HG03460 (cell line): ENCODE results near the gene CCDC180.
"Not testable (repeated sequence)": the region's sequence is repeated elsewhere in the genome, so short reads cannot be mapped to it uniquely, and the experiment has no call there.

Experiments
- ATAC-seq: cut with Tn5 transposase; IDR thresholded peaks from one replicate; pipeline ENCODE4 v1.9.1; 2021; ENCODE audit not compliant: unreplicated experiment

The CCDC180 gene

DNA sequence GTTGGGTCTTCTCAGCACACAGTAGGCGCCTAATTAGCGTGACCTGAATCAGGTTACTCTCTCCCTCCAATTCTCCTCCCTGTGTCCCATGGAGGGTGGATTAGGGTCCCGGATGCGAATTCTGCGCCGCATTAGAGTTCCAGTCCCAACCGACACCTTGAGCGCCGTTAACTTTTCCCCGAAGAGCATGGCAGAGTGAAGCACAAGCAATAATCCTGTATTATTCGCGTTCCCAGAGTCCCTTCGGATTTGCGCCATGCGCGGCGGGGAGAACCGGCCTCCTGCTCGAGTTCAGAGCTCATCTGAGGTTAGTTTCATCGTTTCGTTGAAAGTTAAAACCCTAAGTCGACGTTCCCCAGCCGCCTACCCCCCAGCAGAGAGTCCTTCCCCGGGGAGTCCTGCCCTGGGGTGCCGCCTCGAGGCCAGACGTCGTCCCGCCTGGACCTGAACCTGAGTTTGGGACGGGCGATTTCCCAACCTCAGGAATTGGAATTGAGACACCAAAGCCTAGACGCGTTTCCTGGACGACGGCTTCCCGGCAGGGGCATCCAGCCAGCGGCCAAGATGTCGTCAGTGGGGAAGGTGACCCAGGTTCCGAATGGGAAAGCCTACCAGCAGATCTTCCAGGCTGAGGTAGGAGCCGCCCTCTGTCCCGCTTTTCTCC, at the start of gene CCDC180:
TSS of gene CCDC180 (plus strand) at position 160 of the 664 bp plus-strand sequence. CDS start at position 565, 405 bp downstream.
- ATAC-seq: no peak

DNA sequence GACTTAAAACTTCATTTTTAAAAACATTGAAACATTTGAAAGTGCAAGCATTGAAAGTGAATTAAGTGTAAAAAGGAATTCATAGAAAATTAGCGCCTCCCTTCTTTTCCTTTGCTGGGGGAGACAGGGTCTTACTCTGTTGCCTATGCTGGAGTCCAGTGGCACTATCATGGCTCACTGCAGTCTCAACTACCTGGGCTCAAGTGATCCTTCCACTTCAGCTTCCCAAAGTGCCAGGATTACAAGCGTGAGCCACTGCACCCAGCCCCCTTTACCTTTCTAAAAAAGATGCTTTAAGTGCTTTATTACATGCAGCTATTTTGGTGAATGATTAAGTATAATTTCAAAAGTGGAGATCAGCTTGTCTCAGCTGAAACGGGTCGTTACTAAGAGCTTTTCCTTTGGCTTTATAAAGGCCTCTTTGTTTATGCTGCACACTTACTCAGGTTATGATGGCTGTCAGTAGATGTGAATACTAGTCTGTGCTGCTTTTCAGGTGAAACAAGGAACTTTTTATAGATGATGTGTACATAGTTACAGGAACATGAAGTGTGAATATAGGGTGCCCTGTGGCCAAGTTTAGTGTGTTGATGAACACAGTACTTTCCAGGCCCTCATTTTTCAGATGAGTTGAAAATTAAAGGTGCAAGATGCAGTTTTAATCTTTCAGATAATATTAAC, 47.5 kb upstream of the CCDC180 start:
- ATAC-seq: not testable (repeated sequence)

DNA sequence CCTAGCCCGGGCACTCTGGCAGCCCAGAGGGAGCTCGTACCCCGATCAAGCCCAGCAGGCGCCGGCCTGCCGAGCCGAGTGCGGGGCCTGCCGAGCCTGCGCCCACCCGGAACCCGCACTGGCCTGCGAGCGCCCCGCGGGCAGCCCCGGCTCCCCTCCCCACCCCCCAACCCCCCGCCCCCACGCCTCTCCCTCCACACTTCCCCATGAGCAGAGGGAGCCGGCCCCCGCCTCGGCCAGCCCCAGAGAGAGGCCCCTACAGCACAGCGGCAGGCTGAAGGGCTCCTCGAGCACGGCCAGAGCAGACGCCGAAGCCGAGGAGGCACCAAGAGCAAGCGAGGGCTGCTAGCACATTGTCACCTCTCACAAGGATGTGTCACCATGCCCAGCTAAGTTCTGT, 36.2 kb upstream of the CCDC180 start:
- no peak for ATAC-seq

DNA sequence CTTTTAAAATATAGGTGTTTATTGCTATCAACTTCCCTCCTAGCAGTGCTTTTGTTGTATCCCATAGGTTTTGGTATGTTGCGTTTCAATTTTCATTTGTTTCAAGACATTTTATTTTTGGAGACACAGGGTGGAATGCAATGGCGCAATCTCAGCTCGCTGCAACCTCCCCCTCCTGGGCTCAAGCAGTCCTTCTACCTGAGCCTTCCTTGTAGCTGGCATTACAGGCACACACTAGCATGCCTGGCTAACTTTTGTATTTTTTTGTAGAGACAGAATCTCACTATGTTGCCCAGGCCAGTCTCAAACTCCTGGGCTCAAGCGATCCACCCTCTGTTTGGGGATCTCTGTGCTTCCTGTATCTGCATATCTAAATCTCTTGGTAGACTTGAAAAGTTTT, 35.4 kb upstream of the CCDC180 start:
- ATAC-seq: no peak

DNA sequence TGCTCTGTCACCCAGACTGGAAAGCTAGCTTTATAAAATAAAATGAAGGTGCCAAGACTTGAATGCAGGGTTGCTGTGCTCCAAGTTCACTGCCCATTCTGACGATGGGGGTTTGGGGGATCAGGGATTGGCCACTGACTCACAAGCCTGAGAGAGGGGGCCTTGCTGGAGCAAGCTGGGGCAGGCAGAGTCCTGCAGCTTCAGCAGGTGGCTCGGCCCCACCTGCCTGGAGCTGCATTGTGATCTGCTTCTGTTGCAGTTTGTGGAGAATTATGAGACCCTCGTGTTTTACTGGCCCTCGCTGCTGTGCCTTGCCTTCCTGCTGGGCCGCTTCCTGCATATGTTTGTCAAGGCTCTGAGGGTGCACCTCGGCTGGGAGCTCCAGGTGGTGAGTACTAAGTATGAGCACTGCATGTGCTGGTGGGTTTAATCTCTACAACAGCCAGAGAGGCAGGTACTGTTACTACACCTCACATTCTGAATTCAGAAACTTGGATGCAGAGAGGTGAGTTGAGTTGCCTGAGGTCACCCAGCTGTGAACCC, 31.1 kb upstream of the CCDC180 start:
- ATAC-seq: no peak

DNA sequence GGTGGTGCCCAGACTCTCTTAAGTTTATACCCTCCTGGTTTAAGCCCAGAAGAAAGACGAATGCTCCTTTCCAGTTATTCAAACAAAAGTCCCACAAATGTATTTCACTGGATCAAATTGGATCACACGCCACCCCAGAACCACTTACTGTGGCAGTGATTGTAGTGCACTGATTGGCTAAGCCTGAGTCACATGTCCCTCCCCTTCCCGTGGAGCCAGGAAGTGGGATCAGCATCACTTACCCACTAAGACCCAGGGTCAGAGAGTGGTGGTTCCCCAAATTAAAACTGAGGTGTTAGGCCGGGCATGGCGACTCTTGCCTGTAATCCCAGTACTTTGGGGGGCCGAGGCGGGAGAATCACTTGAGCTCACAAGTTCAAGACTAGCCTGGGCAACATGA, 29.5 kb upstream of the CCDC180 start:
- no peak for ATAC-seq

DNA sequence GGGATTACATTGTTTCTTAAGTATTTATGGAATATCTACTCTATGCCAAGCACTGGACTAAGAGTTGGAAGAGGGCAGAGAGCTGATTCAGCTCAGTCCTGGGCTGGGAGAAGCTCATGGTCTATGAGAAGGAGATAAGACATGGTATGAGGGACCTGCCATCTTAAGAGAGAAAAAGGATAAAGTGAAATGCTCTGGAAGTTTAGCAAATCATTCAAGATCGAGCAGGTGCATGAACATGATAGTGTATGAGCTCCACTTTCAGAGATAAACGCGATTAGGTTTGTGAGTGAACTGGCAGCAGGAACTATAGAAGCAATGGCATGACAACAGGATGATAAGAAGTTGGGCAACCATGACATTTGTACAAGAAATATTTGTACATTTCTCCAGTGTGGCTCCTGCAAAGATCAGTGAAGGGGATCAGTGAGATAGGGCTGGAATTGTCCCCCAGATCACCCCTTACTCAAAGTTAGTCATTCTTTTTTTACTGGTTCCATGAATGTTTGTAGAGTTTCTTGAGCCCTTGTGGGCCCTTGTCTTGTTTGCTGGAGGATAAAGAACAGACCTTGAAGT, 26.6 kb upstream of the CCDC180 start:
- no peak for ATAC-seq

DNA sequence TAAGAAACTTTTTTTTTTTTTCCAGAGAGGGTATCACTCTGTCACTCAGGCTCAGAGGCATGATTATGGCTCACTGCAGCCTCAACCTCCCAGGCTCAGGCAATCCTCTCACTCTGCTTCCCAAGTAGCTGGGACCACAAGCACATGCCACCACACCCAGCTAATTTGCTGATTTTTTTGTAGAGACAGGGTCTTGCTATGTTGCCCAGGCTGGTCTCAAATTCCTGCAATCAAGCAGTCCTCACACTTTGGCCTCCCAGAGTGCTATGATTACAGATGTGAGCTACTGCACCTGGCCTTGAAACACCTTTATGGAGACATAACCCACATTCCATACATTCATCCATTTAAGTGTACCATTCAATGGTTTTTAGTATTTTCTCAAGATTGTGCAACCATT, 23.7 kb upstream of the CCDC180 start:
- no peak for ATAC-seq

DNA sequence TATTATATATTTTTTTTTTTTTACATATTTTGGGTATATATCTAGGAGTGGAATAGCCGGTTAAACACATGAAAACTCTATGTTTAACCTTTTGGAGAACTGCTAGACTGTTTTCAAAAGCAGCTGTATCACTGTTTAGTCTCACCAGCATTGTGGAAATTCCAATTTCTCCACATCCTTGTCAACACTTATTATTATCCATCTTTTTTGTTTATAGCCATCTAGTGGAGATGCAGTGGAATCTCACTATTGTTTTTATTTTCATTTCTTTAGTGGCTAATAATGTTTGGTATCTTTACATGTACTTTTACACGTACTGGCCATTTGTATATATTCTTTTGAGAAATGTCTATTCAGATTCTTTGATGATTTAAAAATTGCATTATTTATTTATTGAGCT, 22.7 kb upstream of the CCDC180 start:
- no peak for ATAC-seq

DNA sequence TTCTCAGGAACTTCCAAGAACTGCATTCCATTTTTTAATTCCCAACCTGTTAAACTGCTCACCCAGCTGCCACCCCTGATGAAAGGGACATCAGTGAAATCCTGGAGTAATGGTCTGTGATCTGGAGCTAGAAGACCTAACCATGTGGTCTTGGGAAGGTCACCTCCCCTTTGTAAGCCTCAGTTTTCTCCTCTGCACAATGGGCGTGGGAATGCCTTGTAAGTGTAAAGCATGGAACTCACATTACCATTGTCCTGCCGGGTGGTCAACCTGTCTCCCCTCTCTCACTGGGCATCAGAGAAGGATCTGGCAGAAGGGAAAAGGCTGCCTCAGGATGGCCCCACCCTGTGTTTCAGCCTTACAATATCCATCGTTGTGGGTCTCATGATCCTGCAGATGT, 15.3 kb upstream of the CCDC180 start:
- ATAC-seq: no peak

DNA sequence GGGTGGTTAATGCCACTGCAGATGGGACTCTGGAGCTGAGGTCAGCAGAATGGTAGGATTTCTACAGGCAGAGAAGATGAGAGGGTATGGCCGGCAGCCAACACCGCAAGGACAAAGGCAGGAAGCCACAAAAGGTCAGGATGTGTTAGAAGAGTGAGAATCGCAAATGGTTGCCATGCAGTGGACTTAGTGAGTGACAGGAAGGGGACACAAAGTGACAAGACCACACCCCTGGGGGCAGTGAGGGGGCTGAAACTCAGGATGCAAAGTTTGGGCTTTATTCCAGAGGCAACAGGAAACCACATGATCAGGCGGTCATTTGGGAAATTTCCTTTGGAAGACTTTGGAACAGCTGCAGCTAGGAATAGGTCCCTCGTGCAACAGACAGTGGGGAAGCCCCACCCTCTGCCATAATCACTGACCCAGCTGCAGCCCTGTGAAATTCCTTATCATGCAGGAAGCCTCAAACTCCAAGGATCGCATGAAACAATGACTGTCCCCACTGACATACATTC, 14.2 kb upstream of the CCDC180 start:
- no peak for ATAC-seq

DNA sequence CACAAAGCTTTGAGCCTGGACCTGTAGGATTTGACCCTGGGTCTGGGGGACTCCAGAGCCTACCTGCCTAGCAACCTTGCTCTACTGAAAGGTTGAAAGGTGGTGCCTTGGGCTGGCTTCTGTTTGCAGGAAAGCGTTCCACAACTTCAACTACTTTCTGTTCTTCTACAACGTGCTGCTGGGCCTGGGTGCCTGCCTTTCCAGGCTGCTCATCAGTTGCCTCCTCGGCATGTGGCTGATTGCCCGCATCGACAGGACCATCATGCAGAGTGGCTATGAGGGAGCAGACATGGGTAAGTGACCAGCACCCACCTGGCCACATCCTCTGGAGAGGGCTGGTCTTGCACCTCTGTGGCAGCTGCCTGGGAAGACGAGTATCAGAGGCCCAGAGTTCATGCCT, 13.6 kb upstream of the CCDC180 start:
- ATAC-seq: no peak

DNA sequence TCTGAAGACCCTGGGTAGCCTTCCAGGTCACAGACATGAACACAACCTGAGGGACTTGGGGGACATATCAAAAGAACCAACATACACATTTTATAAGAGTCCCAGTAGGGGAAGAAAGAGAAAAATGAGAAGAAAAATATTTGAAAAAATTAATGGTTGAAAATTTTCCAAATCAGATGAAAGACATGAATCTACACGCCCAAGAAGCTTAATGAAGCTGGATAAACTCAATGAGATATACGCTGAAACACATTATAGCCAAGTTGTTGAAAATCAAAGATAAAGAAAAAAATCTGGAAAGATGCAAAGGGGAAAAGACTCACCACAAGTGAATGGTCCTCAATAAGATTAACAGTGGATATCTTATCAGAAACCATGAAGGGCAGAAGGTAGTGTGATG, 9.6 kb upstream of the CCDC180 start:
- no peak for ATAC-seq

DNA sequence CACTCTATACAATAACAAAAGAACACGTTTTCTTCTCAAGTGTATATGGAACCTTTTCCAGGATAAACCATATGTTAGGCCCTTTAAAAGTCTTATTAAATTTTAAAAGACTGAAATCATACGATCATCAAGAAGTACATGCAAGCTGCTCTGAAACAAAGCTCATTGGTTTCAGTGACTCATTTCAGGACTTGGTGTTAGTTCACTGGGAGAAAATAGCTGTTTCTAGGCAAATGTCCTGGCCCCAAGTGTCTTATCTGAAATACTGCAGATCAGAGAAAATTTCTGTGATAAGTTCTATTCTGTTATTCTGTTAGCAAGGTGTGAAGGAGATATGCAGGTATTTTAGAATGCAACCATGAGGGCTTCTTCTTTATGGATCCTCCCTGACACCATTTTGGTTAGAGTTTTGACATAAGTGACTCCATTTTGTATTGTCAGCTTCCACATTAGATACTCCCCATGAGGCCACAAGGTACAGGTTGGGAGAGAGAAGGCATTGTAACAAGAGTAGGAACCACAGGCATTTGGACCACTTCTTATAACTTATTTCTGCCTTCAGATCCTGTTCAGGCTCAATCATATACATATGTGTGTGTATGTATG, 7.5 kb upstream of the CCDC180 start:
- no peak for ATAC-seq

DNA sequence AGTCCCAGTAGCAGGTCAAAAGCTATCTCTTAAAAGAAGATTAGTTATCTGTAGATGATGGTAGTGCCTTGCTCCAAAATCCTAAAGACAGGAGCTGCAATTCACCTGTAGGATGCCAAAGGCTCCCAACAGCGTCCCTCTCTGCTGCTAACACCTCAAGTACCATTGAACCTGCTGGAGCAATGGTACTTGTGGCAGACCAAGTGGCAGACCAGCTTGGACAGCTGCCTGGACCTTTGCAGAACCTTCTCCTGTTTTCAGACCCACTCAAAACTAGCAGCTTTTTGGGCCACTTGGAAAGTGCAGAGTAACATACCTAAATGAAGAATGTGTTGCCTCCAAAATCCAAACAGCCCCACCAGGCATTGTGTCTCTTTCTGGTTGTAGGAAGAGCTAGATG, 6.9 kb upstream of the CCDC180 start:
- no peak for ATAC-seq

DNA sequence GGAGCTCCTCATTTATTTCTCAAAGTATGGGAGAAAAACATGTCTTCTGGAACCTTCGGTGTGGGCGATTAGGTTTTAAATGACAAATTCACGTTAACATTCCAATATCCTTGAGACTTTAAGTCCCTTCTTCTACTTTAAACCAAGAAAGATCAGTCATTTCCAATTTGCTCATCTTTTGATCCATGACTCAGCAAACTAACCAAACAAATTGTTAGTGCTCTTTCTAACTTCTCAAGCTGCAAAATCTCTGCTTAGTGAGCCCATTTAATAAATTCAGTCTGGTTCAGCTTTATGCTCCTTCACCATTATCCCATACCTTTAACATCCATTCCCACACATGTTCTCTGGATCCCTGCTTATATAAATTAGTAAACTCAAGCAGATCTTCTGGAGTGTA, 5.5 kb upstream of the CCDC180 start:
- no peak for ATAC-seq

DNA sequence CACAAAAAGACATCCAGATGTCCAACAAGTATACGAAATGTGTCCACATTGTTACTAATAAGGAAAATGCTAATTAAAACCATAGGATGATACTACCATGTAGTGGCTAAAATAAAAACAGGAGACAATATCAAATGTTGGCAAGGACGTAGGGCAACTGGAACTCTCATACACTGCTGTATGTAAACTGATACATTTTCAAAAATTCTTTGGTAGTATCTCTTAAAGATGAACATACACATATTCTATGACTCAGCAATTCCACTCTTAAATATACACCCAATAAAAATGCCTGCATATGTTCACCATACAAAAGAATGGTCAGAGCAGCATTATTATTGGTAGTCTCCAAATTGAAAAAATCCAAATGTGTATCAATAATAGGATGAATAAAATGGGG, 2.9 kb upstream of the CCDC180 start:
- no peak for ATAC-seq

DNA sequence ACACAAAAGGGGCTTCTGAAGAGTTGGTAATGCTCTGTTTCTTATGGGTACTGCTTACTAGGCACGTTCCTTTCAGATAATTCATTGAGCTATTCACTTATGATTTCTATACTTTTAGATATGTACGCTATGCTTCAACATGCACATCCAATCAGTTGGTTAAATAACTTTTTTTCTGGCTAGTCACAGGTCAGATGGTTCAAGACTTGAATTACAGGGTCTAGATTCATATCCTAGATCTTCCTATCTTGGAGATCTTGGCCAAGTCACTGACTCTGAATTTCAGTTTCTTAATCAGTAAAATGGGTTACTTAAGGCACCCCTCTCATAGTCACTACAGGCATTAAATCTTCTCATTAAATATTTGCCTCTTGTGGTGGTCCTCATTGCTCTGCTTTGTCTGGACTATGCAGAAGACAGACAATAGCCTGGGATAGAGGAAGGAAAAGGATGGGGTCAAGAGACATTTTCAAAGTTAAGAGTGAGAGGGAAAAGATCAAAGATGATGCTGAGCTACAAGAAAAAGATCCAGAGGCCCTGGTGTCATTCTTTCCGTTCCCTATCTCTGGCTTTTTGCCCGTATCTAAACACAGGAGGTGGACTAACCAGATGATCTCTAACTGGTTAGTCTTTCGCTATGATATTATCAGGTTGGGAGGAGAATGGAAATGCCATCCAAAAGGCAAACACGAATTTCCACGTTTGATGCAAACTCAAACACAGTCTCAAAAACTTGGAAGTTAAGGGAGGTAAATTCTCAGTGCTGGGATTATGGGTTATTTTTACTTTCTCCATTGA, 1.8 kb upstream of the CCDC180 start:
- no peak for ATAC-seq

DNA sequence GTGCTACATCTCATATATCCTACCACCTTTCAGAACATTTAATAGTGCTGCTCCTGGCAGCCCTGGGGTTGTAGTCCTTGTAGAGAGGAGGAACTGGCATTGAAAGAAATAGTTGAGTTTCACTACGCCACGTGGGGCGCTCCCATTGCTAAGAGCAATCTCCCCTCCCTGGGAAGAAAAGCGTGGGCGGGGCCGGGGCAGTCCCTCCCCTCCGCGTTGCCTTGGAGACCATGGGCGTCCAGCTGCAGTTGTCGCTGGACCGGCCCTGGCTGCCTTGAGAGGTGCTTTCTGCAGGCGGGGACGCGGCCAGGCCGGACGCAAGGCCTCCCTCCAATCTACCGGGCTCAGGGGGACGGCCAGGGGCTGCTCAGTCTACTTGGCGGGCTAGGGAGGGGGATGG, 368 bp upstream of the CCDC180 start:
- no peak for ATAC-seq

DNA sequence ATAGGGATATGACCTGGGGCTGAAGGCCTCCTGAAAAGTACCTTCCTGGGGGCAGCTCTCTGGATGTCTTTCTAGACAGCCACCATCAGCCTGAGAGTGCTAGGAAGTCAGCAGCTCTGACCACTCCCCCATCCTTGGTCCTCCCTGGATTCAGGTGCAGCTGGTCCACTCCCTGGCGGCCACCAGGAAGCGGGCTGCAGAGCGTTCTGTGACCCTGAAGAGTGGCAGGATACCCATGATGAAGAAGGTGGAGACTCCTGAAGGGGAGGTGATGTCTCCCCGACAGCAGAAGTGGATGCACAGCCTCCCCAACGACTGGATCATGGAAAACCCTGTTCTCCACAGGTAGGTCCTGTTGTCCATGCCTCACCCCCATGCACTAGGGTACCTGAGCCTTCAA, 1.8 kb downstream of the CCDC180 start:
- no peak for ATAC-seq

DNA sequence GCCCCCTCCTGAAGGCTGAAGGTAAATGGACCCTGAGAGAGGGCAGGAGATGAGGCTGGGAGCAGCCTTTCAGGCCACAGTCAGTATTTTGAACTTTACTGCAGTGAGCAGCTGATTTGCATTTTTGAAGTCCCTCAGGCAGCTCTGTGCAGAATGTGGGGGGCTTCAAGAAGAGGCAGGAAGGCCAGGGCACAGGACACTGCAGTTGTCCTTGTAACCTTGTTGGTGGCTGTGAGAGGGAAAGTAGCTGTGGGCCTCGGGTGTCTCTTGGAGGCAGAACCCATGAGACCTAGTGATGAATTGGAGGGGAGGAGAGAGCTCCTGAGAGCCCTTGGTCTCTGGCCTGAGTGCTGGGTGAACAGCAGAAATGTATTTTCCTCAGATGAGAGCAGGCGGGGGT, 2.6 kb downstream of the CCDC180 start:
- no peak for ATAC-seq
